ENCODE data around the gene BCAS3.

Gene BCAS3

GRCh38 chr17:61409301-61410112 lies 731.9 kb downstream of the BCAS3 start:
- TF ChIP-seq, protein P1, sequence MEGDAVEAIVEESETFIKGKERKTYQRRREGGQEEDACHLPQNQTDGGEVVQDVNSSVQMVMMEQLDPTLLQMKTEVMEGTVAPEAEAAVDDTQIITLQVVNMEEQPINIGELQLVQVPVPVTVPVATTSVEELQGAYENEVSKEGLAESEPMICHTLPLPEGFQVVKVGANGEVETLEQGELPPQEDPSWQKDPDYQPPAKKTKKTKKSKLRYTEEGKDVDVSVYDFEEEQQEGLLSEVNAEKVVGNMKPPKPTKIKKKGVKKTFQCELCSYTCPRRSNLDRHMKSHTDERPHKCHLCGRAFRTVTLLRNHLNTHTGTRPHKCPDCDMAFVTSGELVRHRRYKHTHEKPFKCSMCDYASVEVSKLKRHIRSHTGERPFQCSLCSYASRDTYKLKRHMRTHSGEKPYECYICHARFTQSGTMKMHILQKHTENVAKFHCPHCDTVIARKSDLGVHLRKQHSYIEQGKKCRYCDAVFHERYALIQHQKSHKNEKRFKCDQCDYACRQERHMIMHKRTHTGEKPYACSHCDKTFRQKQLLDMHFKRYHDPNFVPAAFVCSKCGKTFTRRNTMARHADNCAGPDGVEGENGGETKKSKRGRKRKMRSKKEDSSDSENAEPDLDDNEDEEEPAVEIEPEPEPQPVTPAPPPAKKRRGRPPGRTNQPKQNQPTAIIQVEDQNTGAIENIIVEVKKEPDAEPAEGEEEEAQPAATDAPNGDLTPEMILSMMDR (IDR thresholded peaks at IDR 0.05): no peak
- H3K4me3 ChIP-seq: peak overlapping the region; percentile 84
- H3K27ac ChIP-seq: peak overlapping the region; percentile 97 to 99
- peak; percentile 87 for DNase-seq (ENCODE audit: low spot score)

DNA sequence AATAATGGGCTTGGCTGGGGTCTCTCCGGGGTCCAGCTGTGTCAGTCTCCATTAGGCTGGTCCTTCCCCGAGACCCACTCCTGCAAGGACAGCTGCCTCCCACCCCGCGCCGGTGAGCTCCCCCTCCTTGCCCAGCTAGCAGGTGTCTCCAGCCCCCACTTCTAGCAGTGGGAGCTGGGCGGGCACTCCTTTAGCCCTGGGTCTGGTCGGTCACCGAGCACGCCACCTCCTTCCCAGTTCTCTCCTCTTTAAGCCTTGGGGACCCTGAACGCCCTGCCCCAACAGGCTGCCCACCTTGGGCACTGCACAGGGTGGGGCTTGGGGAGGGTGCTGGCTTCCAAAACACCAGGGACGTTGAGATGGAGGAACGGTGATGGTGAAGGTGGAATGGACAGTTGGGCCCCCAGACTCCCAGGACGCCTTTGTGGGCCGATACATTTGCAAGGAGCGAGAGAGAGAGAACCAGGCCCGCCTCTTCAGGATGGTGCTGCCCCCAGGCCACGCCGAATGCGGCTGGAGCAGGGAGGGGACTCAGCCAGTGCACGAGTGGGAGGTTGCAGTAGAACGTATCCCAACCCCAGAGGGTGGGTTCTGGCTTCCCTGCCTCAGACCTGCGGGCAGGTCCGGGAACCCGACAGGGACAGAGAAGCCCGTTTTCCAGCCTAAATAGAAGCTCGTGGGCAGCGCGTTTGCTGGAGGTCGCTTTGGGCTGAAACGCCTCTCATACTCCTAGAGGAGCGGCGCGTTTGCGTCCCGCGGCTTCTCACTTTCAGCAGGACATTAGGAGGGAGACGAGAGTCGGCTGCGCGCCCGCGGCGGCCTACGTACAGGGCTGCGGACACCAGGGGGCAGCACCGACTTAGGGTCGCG lies 732.7 kb downstream of the BCAS3 start:
- H3K27ac ChIP-seq: peak overlapping the region; percentile 97 to 99
- peak overlapping the region; percentile 84 for H3K4me3 ChIP-seq
- TF ChIP-seq, protein P1 (IDR thresholded peaks at IDR 0.05): peak; percentile 78
- DNase-seq (ENCODE audit: low spot score): peak; percentile 83

DNA sequence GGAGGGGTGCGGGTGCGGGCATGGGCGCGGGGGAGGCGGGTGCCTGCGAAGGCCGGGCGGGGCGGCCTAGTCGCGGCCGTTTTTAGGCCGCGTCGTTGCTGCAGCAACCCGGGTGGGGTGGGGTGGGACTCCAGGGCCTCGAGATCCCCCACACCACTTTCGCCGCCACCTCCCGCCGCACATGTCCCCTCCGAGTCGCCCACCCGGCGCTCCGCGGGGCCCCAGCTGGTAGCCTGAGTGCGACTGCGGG lies 733.3 kb downstream of the BCAS3 start:
- Histone ChIP-seq H3K27ac (peak overlapping the region; percentile 97 to 99), H3K4me3 (peak overlapping the region; percentile 84)
- DNase-seq (ENCODE audit: low spot score): peak; percentile 90
- TF ChIP-seq, protein P1 (IDR thresholded peaks at IDR 0.05): no peak

- Histone ChIP-seq H3K27ac (peak overlapping the region; percentile 97 to 99), H3K4me3 (peak overlapping the region; percentile 84)
- peak; percentile 91 for DNase-seq (ENCODE audit: low spot score)
These were observed 733.9 kb downstream of the BCAS3 start for GRCh38 chr17:61411261-61412142.

GRCh38 chr17:61412143-61412859 lies 734.6 kb downstream of the BCAS3 start:
- Histone ChIP-seq H3K4me3 (peak overlapping the region; percentile 84), H3K27ac (peak overlapping the region; percentile 97 to 99)
- DNase-seq (ENCODE audit: low spot score): peak; percentile 92
- TF ChIP-seq, protein P1 (IDR thresholded peaks at IDR 0.05): peak; percentile 99

More at GRCh38 chr17:61411261-61412142, 733.9 kb downstream of the BCAS3 start:
- TF ChIP-seq, protein P1 (IDR thresholded peaks at IDR 0.05): peak; percentile 1
